Naive B cell (primary cell): ENCODE data around the gene AGPS. TPM values are rescaled to one million over a fixed set of nuclear protein-coding genes. Genes with fewer than 3 reads are reported as not detected.
A peak's percentile ranks its signal among the peaks of the same experiment; 100 is the strongest.

Experiments
- ATAC-seq, 2 donors: fragments of 150-1000 bp; cut with Tn5 transposase; 2 replicates each; pipeline ENCODE4 v1.10.0; 2021; ENCODE audit warnings: low read depth in 2 of 2, mild to moderate bottlenecking in 2 of 2, moderate library complexity in 2 of 2
- DNase-seq: peaks from one replicate; pipeline ENCODE4 v3.0.0; 2022
- H3K27ac Mint-ChIP-seq, 6 donors: one replicate each; pipeline ENCODE4 v1.8.0; 2020 to 2022; ENCODE audit warnings: mild to moderate bottlenecking in 6 of 6, mixed read lengths in 6 of 6, moderate library complexity in 5 of 6, inconsistent platforms in 2 of 6
- H3K27me3 Mint-ChIP-seq, 3 donors: one replicate each; pipeline ENCODE4 v1.8.0; 2021 to 2022; ENCODE audit warnings: mixed read lengths in 3 of 3, mild to moderate bottlenecking in 1 of 3
- H3K36me3 Mint-ChIP-seq, 2 donors: one replicate each; pipeline ENCODE4 v1.8.0; 2020 to 2022; ENCODE audit warnings: mixed read lengths in 2 of 2, inconsistent platforms in 1 of 2, mild to moderate bottlenecking in 1 of 2
- H3K4me1 Mint-ChIP-seq, 3 donors: one replicate each; pipeline ENCODE4 v1.8.0; 2020 to 2022; ENCODE audit warnings: mixed read lengths in 3 of 3, inconsistent platforms in 1 of 3, mild to moderate bottlenecking in 1 of 3, moderate library complexity in 1 of 3
- H3K4me3 Mint-ChIP-seq, 8 donors: one replicate each; pipeline ENCODE4 v1.8.0; 2020 to 2022; ENCODE audit warnings: mild to moderate bottlenecking in 8 of 8, mixed read lengths in 8 of 8, moderate library complexity in 8 of 8, inconsistent platforms in 2 of 8
- H3K9me3 Mint-ChIP-seq, 7 donors: one replicate each; pipeline ENCODE4 v1.8.0; 2020 to 2022; ENCODE audit warnings: mixed read lengths in 7 of 7, mild to moderate bottlenecking in 5 of 7, inconsistent platforms in 2 of 7, moderate library complexity in 1 of 7
- polyA plus RNA-seq, 6 donors: library from polyadenylated mRNA; unstranded; fragments of 300-500 nt; fragmentation: Illumina TruSeq; gene quantifications; one replicate each; pipeline ENCODE4 v1.2.3, GENCODE V29; 2021; ENCODE audit warnings: low read depth in 6 of 6

AGPS gene
- polyA plus RNA-seq, 6 donors from 2014 or later: 8.1 to 12.6 (median 10.6) TPM

DNA sequence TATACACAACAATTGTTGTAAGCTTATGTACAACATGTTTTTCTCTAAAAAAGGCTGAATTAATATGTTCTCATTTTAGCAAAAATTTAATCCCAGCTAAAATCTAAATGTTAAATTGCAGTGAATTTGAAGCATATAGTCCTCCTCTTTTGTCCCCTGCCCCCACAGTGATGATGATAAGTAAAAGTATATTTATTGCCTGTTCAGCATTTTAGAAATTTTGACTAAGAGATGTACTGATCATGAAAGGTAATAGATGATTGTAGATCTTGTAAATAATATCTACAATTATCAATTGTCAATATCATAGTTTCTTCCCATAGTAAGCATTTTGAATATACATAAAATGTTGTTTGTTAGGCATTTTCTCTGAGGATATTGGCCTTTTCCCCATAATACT is 113.9 kb downstream of the AGPS start:
- peaks cover 16 to 18% of the 10 kb centered on the region in 2 donors for H3K36me3 Mint-ChIP-seq
- no peak for ATAC-seq
- H3K4me3 Mint-ChIP-seq: no peak overlapping the region
- H3K4me1 Mint-ChIP-seq: no peaks in the 10 kb centered on the region
- DNase-seq: no peak
- no peaks in the 10 kb centered on the region for H3K9me3 Mint-ChIP-seq
- H3K27me3 Mint-ChIP-seq: no peaks in the 10 kb centered on the region
- H3K27ac Mint-ChIP-seq: no peak overlapping the region

- Mint-ChIP-seq H3K36me3 (peaks cover 16 to 18% of the 10 kb centered on the region in 2 donors), H3K27me3 (no peaks in the 10 kb centered on the region)
- no peak for ATAC-seq
Measured at GRCh38 chr2:177506998-177507397, 114.4 kb downstream of the AGPS start.

GRCh38 chr2:177516824-177517544 is 124.4 kb downstream of the AGPS start:
- H3K36me3 Mint-ChIP-seq: peaks cover 7 to 26% of the 10 kb centered on the region in 2 donors
- H3K9me3 Mint-ChIP-seq: no peaks in the 10 kb centered on the region
- DNase-seq: no peak
- no peak overlapping the region for H3K27ac Mint-ChIP-seq
- H3K27me3 Mint-ChIP-seq: no peaks in the 10 kb centered on the region
- no peak overlapping the region for H3K4me3 Mint-ChIP-seq
- no peak for ATAC-seq
- no peaks in the 10 kb centered on the region for H3K4me1 Mint-ChIP-seq

More at GRCh38 chr2:177506998-177507397, 114.4 kb downstream of the AGPS start:
- Mint-ChIP-seq H3K4me3 (no peak overlapping the region), H3K4me1 (no peaks in the 10 kb centered on the region), H3K27ac (no peak overlapping the region), H3K9me3 (no peaks in the 10 kb centered on the region)
- DNase-seq: no peak

DNA sequence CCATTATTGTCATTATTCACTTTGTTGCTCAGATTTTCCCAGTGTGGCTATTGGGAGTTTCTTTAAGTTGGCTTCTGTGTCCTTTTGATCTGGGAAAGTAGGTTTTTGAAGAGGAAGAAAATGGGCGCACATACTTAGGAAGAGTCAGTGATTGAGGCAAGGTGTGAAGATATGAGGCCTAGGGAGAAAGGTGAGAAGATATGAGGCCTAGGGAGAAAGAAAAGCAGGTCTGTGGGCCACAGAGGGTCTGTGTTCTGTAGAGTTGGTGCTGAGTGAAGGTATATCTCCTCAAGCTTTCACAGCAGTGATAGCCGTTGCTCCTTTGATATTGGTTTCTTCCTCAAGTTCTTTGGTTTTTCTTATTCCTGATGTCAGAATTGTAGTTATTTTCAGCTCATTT is 126.2 kb downstream of the AGPS start:
- H3K9me3 Mint-ChIP-seq: no peaks in the 10 kb centered on the region
- no peaks in the 10 kb centered on the region for H3K4me1 Mint-ChIP-seq
- no peak for ATAC-seq
- no peaks in the 10 kb centered on the region for H3K27me3 Mint-ChIP-seq
- H3K4me3 Mint-ChIP-seq: peak overlapping the region in 1 of 8 donors; percentile 2
- DNase-seq: no peak
- peak overlapping the region in 2 of 6 donors; percentile 3 to 33 for H3K27ac Mint-ChIP-seq
- H3K36me3 Mint-ChIP-seq: peaks cover 7 to 24% of the 10 kb centered on the region in 2 donors

DNA sequence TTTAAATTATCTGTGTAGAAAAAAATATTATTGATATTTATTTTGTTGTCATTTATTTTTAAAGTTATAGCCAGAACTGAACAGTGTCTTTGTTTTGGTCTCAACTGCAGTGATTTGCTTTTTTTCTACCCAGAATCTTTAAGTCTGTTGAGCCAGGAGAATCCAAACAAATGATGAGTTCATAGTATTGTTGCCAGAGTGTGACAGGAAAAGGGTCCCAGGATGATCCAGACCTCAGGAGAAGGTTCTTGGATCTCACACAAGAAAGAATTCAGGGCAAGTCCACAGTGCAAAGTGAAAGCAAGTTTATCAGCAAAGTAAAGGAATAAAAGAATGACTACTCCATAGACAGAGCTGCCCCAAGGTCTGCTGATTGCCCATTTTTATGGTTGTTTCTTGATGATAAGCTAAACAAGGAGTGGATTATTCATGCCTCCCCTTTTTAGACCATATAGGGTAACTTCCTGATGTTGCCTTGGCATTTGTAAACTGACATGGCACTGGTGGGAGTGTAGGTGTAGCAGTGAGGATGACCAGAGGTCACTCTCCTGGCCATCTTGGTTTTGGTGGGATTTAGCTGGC is 127.1 kb downstream of the AGPS start:
- peaks cover 7 to 22% of the 10 kb centered on the region in 2 donors for H3K36me3 Mint-ChIP-seq
- H3K4me3 Mint-ChIP-seq: no peak overlapping the region
- no peaks in the 10 kb centered on the region for H3K9me3 Mint-ChIP-seq
- H3K27me3 Mint-ChIP-seq: no peaks in the 10 kb centered on the region
- DNase-seq (no peak), ATAC-seq (no peak)
- no peak overlapping the region for H3K27ac Mint-ChIP-seq
- no peaks in the 10 kb centered on the region for H3K4me1 Mint-ChIP-seq

- H3K27ac Mint-ChIP-seq: no peak overlapping the region
- DNase-seq (no peak), ATAC-seq (no peak)
- no peaks in the 10 kb centered on the region for H3K4me1 Mint-ChIP-seq
- H3K4me3 Mint-ChIP-seq: no peak overlapping the region
- H3K9me3 Mint-ChIP-seq: no peaks in the 10 kb centered on the region
- peaks cover 4 to 21% of the 10 kb centered on the region in 2 donors for H3K36me3 Mint-ChIP-seq
- H3K27me3 Mint-ChIP-seq: no peaks in the 10 kb centered on the region
Measured at GRCh38 chr2:177520324-177520723, 127.8 kb downstream of the AGPS start.

GRCh38 chr2:177523781-177524180 is 131.2 kb downstream of the AGPS start:
- Mint-ChIP-seq H3K9me3 (no peaks in the 10 kb centered on the region), H3K27me3 (no peaks in the 10 kb centered on the region), H3K36me3 (peaks cover 0 to 17% of the 10 kb centered on the region in 2 donors), H3K27ac (no peak overlapping the region), H3K4me3 (no peak overlapping the region), H3K4me1 (no peaks in the 10 kb centered on the region)
- no peak for DNase-seq
- no peak for ATAC-seq

DNA sequence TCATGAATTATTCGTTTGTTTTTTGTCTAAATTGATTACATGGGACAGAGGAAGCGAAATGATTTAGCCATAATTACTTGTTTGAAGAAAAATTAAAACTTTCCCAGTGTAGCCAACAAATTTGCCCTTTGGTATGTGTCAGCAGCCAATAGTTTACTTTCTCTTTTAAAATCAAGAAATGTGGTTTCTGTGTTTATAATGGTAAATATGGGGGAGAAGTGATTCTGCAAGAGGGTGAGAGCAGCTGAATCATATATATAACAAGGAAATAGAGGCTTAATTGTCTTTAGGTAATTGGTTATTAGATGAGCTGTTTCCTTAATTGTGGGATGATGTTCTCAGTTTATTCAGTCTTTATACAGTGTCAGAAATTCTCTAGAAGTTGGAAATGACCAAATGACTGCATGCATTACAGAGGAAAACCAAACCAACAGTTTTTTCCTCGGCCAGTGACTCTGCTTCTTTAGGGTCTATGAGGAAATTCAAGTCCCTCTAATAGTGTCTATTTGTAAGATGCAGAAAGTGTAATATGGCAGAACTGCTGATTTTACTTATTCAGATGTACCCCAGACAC is 132.9 kb downstream of the AGPS start:
- H3K4me3 Mint-ChIP-seq: no peak overlapping the region
- no peak overlapping the region for H3K27ac Mint-ChIP-seq
- no peaks in the 10 kb centered on the region for H3K9me3 Mint-ChIP-seq
- H3K4me1 Mint-ChIP-seq: no peaks in the 10 kb centered on the region
- no peaks in the 10 kb centered on the region for H3K27me3 Mint-ChIP-seq
- DNase-seq: no peak
- H3K36me3 Mint-ChIP-seq: peaks cover 0 to 8% of the 10 kb centered on the region in 2 donors
- ATAC-seq: no peak

GRCh38 chr2:177528351-177528933 is 135.9 kb downstream of the AGPS start:
- no peaks in the 10 kb centered on the region for H3K27me3 Mint-ChIP-seq

DNA sequence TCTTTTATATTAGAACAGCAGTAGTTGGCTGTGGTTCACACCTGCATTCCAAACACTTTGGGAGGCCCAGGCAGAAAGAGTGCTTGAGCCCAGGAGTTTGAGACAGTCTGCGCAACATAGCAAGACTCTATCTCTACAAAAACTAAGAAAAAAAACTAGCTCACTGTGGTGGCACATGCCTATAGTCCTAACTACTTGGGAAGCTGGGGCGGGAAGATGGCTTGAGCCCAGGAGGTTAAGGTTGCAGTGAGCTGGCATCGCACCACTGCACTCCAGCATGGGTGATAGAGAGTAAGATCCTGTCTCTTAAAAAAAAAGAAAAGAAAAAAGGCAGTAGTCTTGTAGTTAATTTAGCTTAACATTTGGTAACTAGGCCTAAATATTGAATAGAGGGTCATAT is 136.6 kb downstream of the AGPS start:
- Mint-ChIP-seq H3K4me3 (no peak overlapping the region), H3K4me1 (no peaks in the 10 kb centered on the region), H3K27me3 (no peaks in the 10 kb centered on the region), H3K9me3 (no peaks in the 10 kb centered on the region), H3K36me3 (peaks cover 0 to 7% of the 10 kb centered on the region in 2 donors), H3K27ac (peak overlapping the region in 1 of 6 donors; percentile 71)
- DNase-seq (no peak), ATAC-seq (no peak)

More at GRCh38 chr2:177528351-177528933, 135.9 kb downstream of the AGPS start:
- no peak for DNase-seq
- peaks cover 0 to 7% of the 10 kb centered on the region in 2 donors for H3K36me3 Mint-ChIP-seq
- no peak overlapping the region for H3K27ac Mint-ChIP-seq
- H3K9me3 Mint-ChIP-seq: no peaks in the 10 kb centered on the region
- H3K4me3 Mint-ChIP-seq: no peak overlapping the region
- no peaks in the 10 kb centered on the region for H3K4me1 Mint-ChIP-seq
- no peak for ATAC-seq

GRCh38 chr2:177530561-177530960 is 138.0 kb downstream of the AGPS start:
- H3K4me3 Mint-ChIP-seq: no peak overlapping the region
- no peaks in the 10 kb centered on the region for H3K27me3 Mint-ChIP-seq
- ATAC-seq (no peak), DNase-seq (no peak)
- no peaks in the 10 kb centered on the region for H3K4me1 Mint-ChIP-seq
- H3K9me3 Mint-ChIP-seq: no peaks in the 10 kb centered on the region
- H3K36me3 Mint-ChIP-seq: peaks cover 0 to 7% of the 10 kb centered on the region in 2 donors
- H3K27ac Mint-ChIP-seq: no peak overlapping the region

DNA sequence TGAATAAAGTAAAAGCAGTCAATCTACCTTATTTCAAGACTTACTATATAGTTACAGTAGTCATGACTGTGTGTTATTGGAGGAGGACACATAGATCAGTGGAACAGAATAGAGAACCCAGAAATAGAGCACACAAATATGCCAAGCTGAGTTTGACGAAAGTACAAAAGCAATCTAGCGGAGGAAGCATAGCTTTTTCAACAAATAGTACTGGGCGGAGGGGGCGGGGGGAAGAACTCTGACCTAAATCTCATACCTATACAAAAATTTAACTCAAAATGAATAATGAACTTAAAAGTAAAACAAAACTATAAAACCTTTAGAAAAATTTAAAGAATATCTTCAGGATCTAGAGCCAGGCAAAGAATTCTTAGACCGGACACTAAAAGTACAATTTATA is 139.1 kb downstream of the AGPS start:
- DNase-seq: no peak
- Mint-ChIP-seq H3K27me3 (no peaks in the 10 kb centered on the region), H3K9me3 (no peaks in the 10 kb centered on the region), H3K27ac (no peak overlapping the region), H3K4me1 (no peaks in the 10 kb centered on the region), H3K4me3 (no peak overlapping the region), H3K36me3 (peaks cover 0 to 7% of the 10 kb centered on the region in 2 donors)
- ATAC-seq: no peak

DNA sequence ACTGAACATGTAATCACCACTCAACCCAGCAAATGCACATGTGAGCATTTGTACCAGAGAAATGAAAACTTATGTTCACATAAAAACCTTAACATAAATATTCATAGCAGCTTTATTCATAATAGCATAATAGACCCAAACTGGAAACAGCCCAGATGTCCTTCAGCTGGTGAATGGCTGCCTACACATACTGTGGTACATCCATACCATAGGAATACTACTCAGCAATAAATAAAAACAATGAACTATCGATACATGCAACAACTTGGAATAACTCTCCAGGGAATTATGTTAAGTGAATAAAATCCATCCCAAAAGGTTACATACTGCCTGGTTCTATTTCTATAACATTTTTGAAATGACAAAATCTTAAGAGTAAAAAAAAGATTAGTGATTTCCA is 140.0 kb downstream of the AGPS start:
- ATAC-seq (no peak), DNase-seq (no peak)
- Mint-ChIP-seq H3K9me3 (no peaks in the 10 kb centered on the region), H3K36me3 (peaks cover 0 to 7% of the 10 kb centered on the region in 2 donors), H3K27me3 (no peaks in the 10 kb centered on the region), H3K27ac (no peak overlapping the region), H3K4me3 (no peak overlapping the region), H3K4me1 (no peaks in the 10 kb centered on the region)

DNA sequence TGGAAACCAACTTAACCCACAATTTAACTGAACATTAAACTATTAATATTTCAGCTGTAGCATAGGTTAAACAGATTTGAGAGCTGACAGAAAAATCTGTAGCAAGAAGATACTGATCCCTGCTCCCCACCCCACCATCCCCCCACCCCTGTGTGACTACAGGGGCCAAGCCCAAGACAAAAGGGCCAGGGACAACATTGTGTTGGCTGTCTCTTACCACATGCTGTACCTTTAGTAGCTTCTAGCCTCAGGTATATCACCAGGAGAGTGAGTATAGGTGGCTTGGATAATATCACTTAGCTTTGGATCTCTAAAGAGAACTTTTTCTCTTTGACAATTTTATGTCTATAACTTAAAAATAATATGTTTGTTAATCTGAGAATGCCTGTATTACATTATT is 140.7 kb downstream of the AGPS start:
- ATAC-seq (no peak), DNase-seq (no peak)
- H3K4me3 Mint-ChIP-seq: no peak overlapping the region
- H3K27me3 Mint-ChIP-seq: no peaks in the 10 kb centered on the region
- peaks cover 0 to 10% of the 10 kb centered on the region in 2 donors for H3K36me3 Mint-ChIP-seq
- H3K4me1 Mint-ChIP-seq: no peaks in the 10 kb centered on the region
- H3K27ac Mint-ChIP-seq: no peak overlapping the region
- H3K9me3 Mint-ChIP-seq: no peaks in the 10 kb centered on the region
